ENCODE measurements around the gene GAN.

GAN gene, protein sequence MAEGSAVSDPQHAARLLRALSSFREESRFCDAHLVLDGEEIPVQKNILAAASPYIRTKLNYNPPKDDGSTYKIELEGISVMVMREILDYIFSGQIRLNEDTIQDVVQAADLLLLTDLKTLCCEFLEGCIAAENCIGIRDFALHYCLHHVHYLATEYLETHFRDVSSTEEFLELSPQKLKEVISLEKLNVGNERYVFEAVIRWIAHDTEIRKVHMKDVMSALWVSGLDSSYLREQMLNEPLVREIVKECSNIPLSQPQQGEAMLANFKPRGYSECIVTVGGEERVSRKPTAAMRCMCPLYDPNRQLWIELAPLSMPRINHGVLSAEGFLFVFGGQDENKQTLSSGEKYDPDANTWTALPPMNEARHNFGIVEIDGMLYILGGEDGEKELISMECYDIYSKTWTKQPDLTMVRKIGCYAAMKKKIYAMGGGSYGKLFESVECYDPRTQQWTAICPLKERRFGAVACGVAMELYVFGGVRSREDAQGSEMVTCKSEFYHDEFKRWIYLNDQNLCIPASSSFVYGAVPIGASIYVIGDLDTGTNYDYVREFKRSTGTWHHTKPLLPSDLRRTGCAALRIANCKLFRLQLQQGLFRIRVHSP

DNA sequence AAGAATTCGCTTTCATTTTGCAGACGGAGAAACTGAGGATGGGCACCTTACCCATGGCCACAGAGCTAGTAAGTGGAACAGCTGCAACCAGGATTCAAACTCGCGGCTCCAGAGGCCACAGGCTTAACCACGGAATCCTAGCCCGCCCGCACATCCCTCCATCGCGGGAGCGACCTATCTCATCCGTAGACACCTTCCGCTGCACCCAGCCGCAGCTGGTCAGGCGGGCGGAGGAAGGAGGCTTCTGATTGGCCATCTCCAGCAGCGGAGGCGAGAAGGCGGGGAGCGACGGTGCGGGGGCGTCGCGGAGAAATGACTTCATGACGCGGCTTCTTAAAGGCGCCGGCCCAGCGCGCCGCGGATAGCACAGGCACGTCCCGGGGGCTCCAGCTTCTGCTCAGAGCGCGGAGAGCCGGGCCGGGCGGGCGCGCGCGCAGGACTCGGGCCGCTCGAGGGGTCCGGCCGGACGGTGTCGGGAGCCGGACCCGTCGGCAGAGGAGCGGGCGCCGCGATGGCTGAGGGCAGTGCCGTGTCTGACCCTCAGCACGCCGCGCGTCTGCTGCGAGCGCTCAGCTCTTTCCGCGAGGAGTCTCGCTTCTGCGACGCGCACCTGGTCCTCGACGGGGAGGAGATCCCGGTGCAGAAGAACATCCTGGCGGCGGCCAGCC lies at the start of gene GAN:
GAN (plus strand) TSS at position 360 of the 668 bp plus-strand sequence; CDS start at position 512, 152 bp downstream.
- peak within 1 kb of the TSS; percentile 73 for H3K27ac ChIP-seq
- H3K4me3 ChIP-seq (ENCODE audit: low read depth in 1 of 2, low read length in 1 of 2) = peak within 1 kb of the TSS; percentile 83 to 95
- peaks cover 17% of the 10 kb centered on the region for H3K27me3 ChIP-seq
- H3K9me3 ChIP-seq = no peaks in the 10 kb centered on the region
- no peaks in the 10 kb centered on the region for H3K36me3 ChIP-seq
- H3K4me1 ChIP-seq (ENCODE audit: control insufficient read depth in 1 of 2, insufficient read depth in 1 of 2, low read depth in 1 of 2, low read length in 1 of 2) = peaks cover 17% of the 10 kb centered on the region in 2 experiments
- TF ChIP-seq, protein P1, sequence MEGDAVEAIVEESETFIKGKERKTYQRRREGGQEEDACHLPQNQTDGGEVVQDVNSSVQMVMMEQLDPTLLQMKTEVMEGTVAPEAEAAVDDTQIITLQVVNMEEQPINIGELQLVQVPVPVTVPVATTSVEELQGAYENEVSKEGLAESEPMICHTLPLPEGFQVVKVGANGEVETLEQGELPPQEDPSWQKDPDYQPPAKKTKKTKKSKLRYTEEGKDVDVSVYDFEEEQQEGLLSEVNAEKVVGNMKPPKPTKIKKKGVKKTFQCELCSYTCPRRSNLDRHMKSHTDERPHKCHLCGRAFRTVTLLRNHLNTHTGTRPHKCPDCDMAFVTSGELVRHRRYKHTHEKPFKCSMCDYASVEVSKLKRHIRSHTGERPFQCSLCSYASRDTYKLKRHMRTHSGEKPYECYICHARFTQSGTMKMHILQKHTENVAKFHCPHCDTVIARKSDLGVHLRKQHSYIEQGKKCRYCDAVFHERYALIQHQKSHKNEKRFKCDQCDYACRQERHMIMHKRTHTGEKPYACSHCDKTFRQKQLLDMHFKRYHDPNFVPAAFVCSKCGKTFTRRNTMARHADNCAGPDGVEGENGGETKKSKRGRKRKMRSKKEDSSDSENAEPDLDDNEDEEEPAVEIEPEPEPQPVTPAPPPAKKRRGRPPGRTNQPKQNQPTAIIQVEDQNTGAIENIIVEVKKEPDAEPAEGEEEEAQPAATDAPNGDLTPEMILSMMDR (IDR thresholded peaks at IDR 0.05) = peak; percentile 34

DNA sequence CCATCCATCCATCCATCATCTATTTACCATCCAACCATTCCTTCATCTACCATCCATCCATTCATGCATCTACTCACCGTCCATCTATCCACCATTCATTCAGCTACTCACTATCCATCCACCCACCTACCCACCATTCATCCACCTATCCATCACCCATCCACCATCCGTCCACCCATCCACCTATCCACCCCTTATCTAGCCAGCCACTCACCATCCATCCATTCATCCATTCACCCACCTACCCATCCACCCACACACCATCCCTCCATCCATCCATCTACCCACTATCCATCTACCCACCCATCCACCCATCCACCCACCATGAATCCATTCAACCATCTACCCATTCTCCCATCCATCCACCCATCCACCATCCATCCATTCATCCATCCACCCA lies 49.7 kb upstream of the GAN start:
- no peaks in the 10 kb centered on the region for H3K36me3 ChIP-seq
- H3K27ac ChIP-seq = no peak overlapping the region
- H3K27me3 ChIP-seq = no peaks in the 10 kb centered on the region
- no peaks in the 10 kb centered on the region for H3K9me3 ChIP-seq
- no peaks in the 10 kb centered on the region for H3K4me1 ChIP-seq (ENCODE audit: control insufficient read depth in 1 of 2, insufficient read depth in 1 of 2, low read depth in 1 of 2, low read length in 1 of 2)
- H3K4me3 ChIP-seq (ENCODE audit: low read depth in 1 of 2, low read length in 1 of 2) = no peak overlapping the region
- TF ChIP-seq, protein P1 (IDR thresholded peaks at IDR 0.05) = no peak

DNA sequence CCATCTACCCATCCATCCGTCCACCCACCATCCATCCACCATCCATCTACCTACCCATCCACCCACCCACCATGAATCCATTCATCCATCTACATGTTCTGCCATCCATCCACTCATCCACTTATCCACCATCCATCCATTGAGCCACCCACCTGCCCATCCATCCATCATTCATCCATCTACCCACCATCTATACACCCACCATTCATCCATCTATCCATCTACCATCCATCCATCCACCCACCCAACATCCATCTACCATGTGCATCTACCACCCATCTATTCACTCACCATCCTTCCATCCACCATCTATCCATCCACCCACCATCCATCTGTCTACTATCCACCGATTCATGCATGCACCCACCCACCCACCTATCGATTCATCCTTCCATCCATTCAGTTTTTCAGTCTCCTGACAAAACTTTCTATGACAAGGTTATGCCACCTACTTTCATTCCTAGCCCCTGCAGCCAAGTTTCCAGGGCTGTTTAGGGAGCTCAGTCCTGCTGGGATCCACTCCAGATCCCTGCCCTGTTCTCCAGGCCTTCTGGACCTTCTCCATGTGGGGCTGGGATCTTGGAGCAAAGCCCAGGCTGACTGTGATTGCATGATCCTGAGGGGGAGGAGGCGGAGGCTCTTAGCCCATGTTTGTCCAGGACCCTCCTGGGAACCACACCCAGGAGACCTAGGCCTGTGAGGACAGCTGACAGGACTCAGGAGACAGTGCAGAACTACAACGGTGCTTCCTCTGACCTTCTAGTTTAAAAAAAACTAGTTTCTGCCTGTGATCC lies 48.9 kb upstream of the GAN start:
- Histone ChIP-seq H3K4me1 (ENCODE audit: control insufficient read depth in 1 of 2, insufficient read depth in 1 of 2, low read depth in 1 of 2, low read length in 1 of 2) (no peaks in the 10 kb centered on the region), H3K4me3 (ENCODE audit: low read depth in 1 of 2, low read length in 1 of 2) (no peak overlapping the region), H3K36me3 (no peaks in the 10 kb centered on the region), H3K27ac (no peak overlapping the region), H3K27me3 (no peaks in the 10 kb centered on the region), H3K9me3 (no peaks in the 10 kb centered on the region)
- TF ChIP-seq, protein P1 (IDR thresholded peaks at IDR 0.05) = no peak

DNA sequence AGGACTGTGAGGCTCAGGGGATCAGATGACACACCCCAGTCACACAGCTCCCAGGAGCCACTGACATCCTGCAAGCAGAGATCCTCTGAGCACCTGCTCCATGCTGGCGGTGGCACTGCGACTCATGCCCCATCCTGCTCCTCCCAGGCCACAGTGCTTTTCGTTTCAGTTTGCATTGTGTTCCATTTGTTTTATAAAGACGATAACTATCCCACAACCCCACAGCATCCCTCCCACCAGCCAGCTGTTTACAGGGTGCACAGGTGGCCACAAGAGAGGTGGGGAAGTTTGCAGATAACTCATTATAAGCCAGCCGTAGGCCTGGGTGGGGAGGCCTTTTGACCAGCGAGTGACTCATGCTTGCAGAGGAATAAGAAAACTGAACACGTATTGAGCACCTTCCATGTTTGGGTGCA lies 48.1 kb upstream of the GAN start:
- Histone ChIP-seq H3K27ac (no peak overlapping the region), H3K4me3 (ENCODE audit: low read depth in 1 of 2, low read length in 1 of 2) (no peak overlapping the region), H3K36me3 (no peaks in the 10 kb centered on the region), H3K4me1 (ENCODE audit: control insufficient read depth in 1 of 2, insufficient read depth in 1 of 2, low read depth in 1 of 2, low read length in 1 of 2) (no peaks in the 10 kb centered on the region), H3K9me3 (no peaks in the 10 kb centered on the region), H3K27me3 (no peaks in the 10 kb centered on the region)
- TF ChIP-seq, protein P1 (IDR thresholded peaks at IDR 0.05) = no peak

DNA sequence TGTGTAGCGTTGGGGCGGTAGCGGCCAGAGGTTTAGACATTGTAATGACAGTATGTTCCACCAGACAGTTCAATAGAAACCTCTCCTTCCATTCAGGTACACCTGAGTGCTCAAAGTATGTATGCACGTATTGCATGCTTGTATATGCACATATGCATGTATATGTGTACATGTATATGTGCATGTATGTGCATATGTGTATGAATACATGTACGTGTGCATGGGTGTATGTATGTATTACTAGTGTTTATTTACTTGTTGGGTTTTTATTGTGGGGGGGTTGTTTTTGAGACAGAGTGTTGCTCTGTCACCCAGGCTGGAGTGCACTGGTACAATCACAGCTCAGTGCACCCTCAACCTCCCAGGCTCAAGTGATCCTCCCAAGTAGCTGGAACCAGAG lies 46.3 kb upstream of the GAN start:
- peaks cover 0 to 6% of the 10 kb centered on the region in 2 experiments for H3K4me1 ChIP-seq (ENCODE audit: control insufficient read depth in 1 of 2, insufficient read depth in 1 of 2, low read depth in 1 of 2, low read length in 1 of 2)
- no peak overlapping the region for H3K27ac ChIP-seq
- H3K36me3 ChIP-seq = no peaks in the 10 kb centered on the region
- no peaks in the 10 kb centered on the region for H3K27me3 ChIP-seq
- TF ChIP-seq, protein P1 (IDR thresholded peaks at IDR 0.05) = no peak
- H3K9me3 ChIP-seq = no peaks in the 10 kb centered on the region
- no peak overlapping the region for H3K4me3 ChIP-seq (ENCODE audit: low read depth in 1 of 2, low read length in 1 of 2)

Measured in neutrophil (primary cell).